A549 (cell line): ENCODE measurements around the gene AMZ1. TPM values are rescaled to one million over a fixed set of nuclear protein-coding genes. Genes with fewer than 3 reads are reported as not detected.

ENCODE experiments used
- ATAC-seq, 2 experiments: fragments of 200-7000 bp in 1 of 2; fragments of >200 bp in 1 of 2; cut with Nextera tagmentation in 1 of 2; cut with Tn5 transposase in 1 of 2; 3 replicates each; pipeline versions ENCODE4 v1.8.0 to v1.9.1; 2018 to 2020; ENCODE audit warnings: mild to moderate bottlenecking in 1 of 2, moderate library complexity in 1 of 2
- CTCF ChIA-PET: fragments of 300-600 bp; sonication (Branson Sonifier 250); formaldehyde crosslinking; extraction: SDS; loops from one replicate; lab custom pipeline; 2021; ENCODE audit warnings: antibody characterized with exemption, inconsistent platforms; lab: Yijun Ruan, JAX
- POLR2A ChIA-PET: fragments of 350-600 bp; formaldehyde crosslinking; extraction: SDS; loops from one replicate; lab custom pipeline; 2021; ENCODE audit warnings: antibody characterized with exemption, inconsistent platforms; lab: Yijun Ruan, JAX
- DNase-seq, 2 experiments: peaks; one replicate each; pipeline versions ENCODE4 v3.0.0 to v3.0.0-alpha.2; 2011 to 2016; ENCODE audit warnings: low read depth in 1 of 2, low spot score in 1 of 2
- FAIRE-seq: peaks from 2 replicates; lab custom pipeline; 2011; peaks lifted over from hg19 to GRCh38; lab: Jason Lieb, UNC
- H3K27ac ChIP-seq, 2 experiments: fragments of >200 bp; sonication (Bioruptor Twin); formaldehyde crosslinking; 3 replicates each; pipeline ENCODE4 v1.5.1; 2016 to 2017
- H3K4me1 ChIP-seq: fragments of >200 bp; sonication (Bioruptor Twin); formaldehyde crosslinking; 3 replicates; pipeline ENCODE4 v1.6.1; 2016
- H3K4me2 ChIP-seq: fragments of >200 bp; sonication (Bioruptor Twin); formaldehyde crosslinking; 3 replicates; pipeline ENCODE4 v1.6.1; 2016
- H3K4me3 ChIP-seq: fragments of >200 bp; sonication (Bioruptor Twin); formaldehyde crosslinking; 3 replicates; pipeline ENCODE4 v1.5.1; 2016
- H3K9me3 ChIP-seq: fragments of >200 bp; sonication (Bioruptor Twin); formaldehyde crosslinking; 3 replicates; pipeline ENCODE4 v1.6.1; 2016
- BHLHE40 ChIP-seq: IDR thresholded peaks from 2 replicates; pipeline ENCODE4 v1.6.1; 2012; ENCODE audit warnings: low read depth, low read length, inconsistent platforms
- CBX2 ChIP-seq: fragments of 200-600 bp; sonication (generic); IDR thresholded peaks from 2 replicates; pipeline ENCODE4 v1.6.1; 2016; ENCODE audit warnings: low read depth, mild to moderate bottlenecking, borderline replicate concordance
- CHD4 ChIP-seq: fragments of 200-600 bp; sonication (generic); IDR thresholded peaks from 2 replicates; pipeline ENCODE4 v1.6.1; 2016; ENCODE audit warnings: antibody characterized with exemption, mild to moderate bottlenecking, borderline replicate concordance
- EHF ChIP-seq: fragments of 250-450 bp; sonication (Bioruptor Pico); IDR thresholded peaks from 2 replicates; pipeline ENCODE4 v1.5.0; 2020; ENCODE audit warnings: mild to moderate bottlenecking
- ESRRA ChIP-seq: fragments of 150-350 bp; IDR thresholded peaks from 2 replicates; pipeline ENCODE4 v1.6.1; 2014; ENCODE audit warnings: mild to moderate bottlenecking, low read length, borderline replicate concordance
- FOXS1 ChIP-seq: fragments of 250-450 bp; sonication (Bioruptor Pico); IDR thresholded peaks from 2 replicates; pipeline ENCODE4 v1.5.0; 2020; ENCODE audit warnings: mild to moderate bottlenecking, moderate library complexity
- HES2 ChIP-seq: fragments of >200 bp; sonication (Bioruptor Twin); formaldehyde crosslinking; IDR thresholded peaks from 2 replicates; pipeline ENCODE4 v1.6.1; 2016
- HEYL ChIP-seq: fragments of 250-450 bp; sonication (Bioruptor Pico); IDR thresholded peaks from 2 replicates; pipeline ENCODE4 v1.8.0; 2021; ENCODE audit warnings: mild to moderate bottlenecking, moderate library complexity
- HMGXB4 ChIP-seq: fragments of 250-450 bp; sonication (Bioruptor Pico); IDR thresholded peaks from 2 replicates; pipeline ENCODE4 v1.5.0; 2021; ENCODE audit warnings: mild to moderate bottlenecking, moderate library complexity, borderline replicate concordance
- HOXA7 ChIP-seq: fragments of 250-450 bp; sonication (Bioruptor Pico); IDR thresholded peaks from 2 replicates; pipeline ENCODE4 v1.5.0; 2020; ENCODE audit warnings: mild to moderate bottlenecking, moderate library complexity
- HOXB13 ChIP-seq: fragments of 250-450 bp; sonication (Bioruptor Pico); IDR thresholded peaks from 2 replicates; pipeline ENCODE4 v1.5.0; 2020; ENCODE audit warnings: low read depth, mild to moderate bottlenecking, moderate library complexity
- HOXB5 ChIP-seq: fragments of 250-450 bp; sonication (Bioruptor Pico); IDR thresholded peaks from 2 replicates; pipeline ENCODE4 v1.5.0; 2020; ENCODE audit warnings: mild to moderate bottlenecking, moderate library complexity
- JUN ChIP-seq, 2 experiments: fragments of >200 bp; sonication (Bioruptor Twin); formaldehyde crosslinking; IDR thresholded peaks; 2 replicates in 1 of 2; 3 replicates in 1 of 2; pipeline ENCODE4 v1.6.1; 2016 to 2017
- JUNB ChIP-seq: fragments of >200 bp; sonication (Bioruptor Twin); formaldehyde crosslinking; IDR thresholded peaks from 2 replicates; pipeline ENCODE4 v1.6.1; 2016
- MAFK ChIP-seq: fragments of 450-650 bp; IDR thresholded peaks from 2 replicates; pipeline ENCODE4 v1.6.1; 2014; ENCODE audit not compliant: partially characterized antibody
- MYC ChIP-seq: IDR thresholded peaks from 2 replicates; pipeline ENCODE4 v1.6.1; 2012; ENCODE audit warnings: mild to moderate bottlenecking, inconsistent platforms, low read length, improper control_type of control experiment, borderline replicate concordance
- NFE2L2 ChIP-seq: fragments of 150-350 bp; conservative IDR thresholded peaks from 2 replicates; pipeline ENCODE4 v1.6.1; 2014; ENCODE audit warnings: low read length
- NPAS2 ChIP-seq: fragments of 250-450 bp; sonication (Bioruptor Pico); IDR thresholded peaks from 2 replicates; pipeline ENCODE4 v1.8.0; 2022; ENCODE audit warnings: mild to moderate bottlenecking, moderate library complexity, borderline replicate concordance
- RARB ChIP-seq: fragments of 250-450 bp; sonication (Bioruptor Pico); IDR thresholded peaks from 2 replicates; pipeline ENCODE4 v1.8.0; 2021; ENCODE audit warnings: mild to moderate bottlenecking, moderate library complexity
- REST ChIP-seq: fragments of 200-600 bp; sonication (generic); IDR thresholded peaks from 2 replicates; pipeline ENCODE4 v1.6.1; 2016; ENCODE audit warnings: antibody characterized with exemption, mild to moderate bottlenecking, moderate library complexity
- RFX5 ChIP-seq: fragments of 450-650 bp; IDR thresholded peaks from 2 replicates; pipeline ENCODE4 v1.7.1; 2014; ENCODE audit warnings: antibody characterized with exemption, mild to moderate bottlenecking, moderate library complexity
- SREBF2 ChIP-seq: fragments of 450-650 bp; IDR thresholded peaks from 2 replicates; pipeline ENCODE4 v1.6.1; 2014; ENCODE audit warnings: mild to moderate bottlenecking, moderate library complexity
- TFCP2L1 ChIP-seq: fragments of 250-450 bp; sonication (Bioruptor Pico); IDR thresholded peaks from 2 replicates; pipeline ENCODE4 v1.5.0; 2021; ENCODE audit warnings: mild to moderate bottlenecking
- TP53 ChIP-seq: fragments of 250-450 bp; sonication (Bioruptor Pico); IDR thresholded peaks from 2 replicates; pipeline ENCODE4 v1.5.0; 2021; ENCODE audit warnings: mild to moderate bottlenecking, moderate library complexity
- ZNF302 ChIP-seq: fragments of 250-450 bp; sonication (Bioruptor Pico); IDR thresholded peaks from 2 replicates; pipeline ENCODE4 v1.9.0; 2021; ENCODE audit warnings: inconsistent platforms, mild to moderate bottlenecking, moderate library complexity
- ZSCAN20 ChIP-seq: fragments of 250-450 bp; sonication (Bioruptor Pico); IDR thresholded peaks from 2 replicates; pipeline ENCODE4 v1.8.0; 2022; ENCODE audit warnings: mild to moderate bottlenecking, moderate library complexity
- WGBS: methylation state at CpG from one replicate; pipeline ENCODE4 v1.1.6; 2017; ENCODE audit errors: missing lambda C conversion rate; 5-methylcytosine and 5-hydroxymethylcytosine counted together
- polyA plus RNA-seq, 4 experiments: library from polyadenylated mRNA; depleted of rRNA in 3 of 4; stranded (reverse); fragments of >200 nt; fragmentation: RNase III in 1 of 4; extraction: RNeasy Plus Mini Kit Qiagen cat#74134 plus additional on column Dnase treatment in 1 of 4; gene quantifications; 2 replicates in 3 of 4; 3 replicates in 1 of 4; pipeline ENCODE4 v1.2.3, GENCODE V29; 2011 to 2017
- TF ChIP-seq, protein P1 (sequence below): IDR thresholded peaks from 2 replicates; pipeline ENCODE4 v1.6.1; 2012
- TF ChIP-seq, protein P2 (sequence below): IDR thresholded peaks from 2 replicates; pipeline ENCODE4 v1.6.1; 2012; ENCODE audit warnings: low read depth, borderline replicate concordance
- TF ChIP-seq, protein P3 (sequence below): fragments of 450-650 bp; IDR thresholded peaks from 2 replicates; pipeline ENCODE4 v1.6.1; 2014; ENCODE audit warnings: antibody characterized with exemption
- TF ChIP-seq, protein P4 (sequence below): IDR thresholded peaks from 2 replicates; pipeline ENCODE4 v1.6.1; 2012
- TF ChIP-seq, protein P5 (sequence below): fragments of 250-450 bp; sonication (Bioruptor Pico); IDR thresholded peaks from 2 replicates; pipeline ENCODE4 v1.5.0; 2020; ENCODE audit warnings: low read depth, mild to moderate bottlenecking, moderate library complexity

AMZ1 gene
- polyA plus RNA-seq, 2 of the 4 experiments (the other 2 are of a cell fraction), result 0.01 TPM; not detected in 1

DNA sequence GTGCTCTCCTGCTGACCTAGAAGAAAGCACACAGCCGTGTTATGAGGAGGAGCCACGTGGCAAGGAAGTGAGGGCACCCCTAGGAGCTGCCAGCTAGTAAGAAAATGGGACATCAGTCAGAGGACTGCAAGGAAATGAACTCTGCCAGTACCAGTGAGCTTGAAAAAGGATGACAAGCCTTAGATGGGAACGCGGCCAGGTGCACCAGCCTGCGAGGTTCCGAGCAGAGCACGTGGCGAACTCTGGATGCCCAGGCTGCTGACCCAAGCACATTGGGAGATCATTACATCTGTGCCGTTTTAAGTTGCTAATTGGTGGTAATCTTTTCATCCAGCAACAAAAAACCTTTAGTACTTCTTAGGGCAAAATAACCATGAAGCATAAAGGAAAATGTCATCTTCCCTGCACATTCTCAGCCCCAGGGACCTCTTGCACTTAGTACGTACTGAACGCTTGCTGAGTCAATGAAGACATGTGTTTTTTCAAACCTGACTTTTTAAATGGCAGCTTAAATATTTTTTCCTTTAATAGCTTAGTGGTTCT lies 69.4 kb downstream of the AMZ1 start:
- ChIA-PET CTCF (interaction anchor here (0.9 to 1.6 kb wide), 9 partner anchors 21 to 109 kb away, joined by 3 to 8 read pairs (median 3); no protein-coding TSS in a partner anchor), POLR2A (interaction anchor here (0.8 to 1.5 kb wide), 7 partner anchors 19 to 544 kb away, joined by 3 to 4 read pairs (median 3); no protein-coding TSS in a partner anchor)
- Histone ChIP-seq H3K4me3 (no peak overlapping the region), H3K9me3 (no peaks in the 10 kb centered on the region), H3K27ac (peak overlapping the region; percentile 92 to 95), H3K4me2 (peak overlapping the region; percentile 93), H3K4me1 (peaks cover 48% of the 10 kb centered on the region)
- FAIRE-seq (no peak), DNase-seq (peak; percentile 17 to 66), ATAC-seq (peak; percentile 50 to 52)
- 2% methylated on average over 11 of the region's 11 CpGs for WGBS
- TF ChIP-seq, protein P1, sequence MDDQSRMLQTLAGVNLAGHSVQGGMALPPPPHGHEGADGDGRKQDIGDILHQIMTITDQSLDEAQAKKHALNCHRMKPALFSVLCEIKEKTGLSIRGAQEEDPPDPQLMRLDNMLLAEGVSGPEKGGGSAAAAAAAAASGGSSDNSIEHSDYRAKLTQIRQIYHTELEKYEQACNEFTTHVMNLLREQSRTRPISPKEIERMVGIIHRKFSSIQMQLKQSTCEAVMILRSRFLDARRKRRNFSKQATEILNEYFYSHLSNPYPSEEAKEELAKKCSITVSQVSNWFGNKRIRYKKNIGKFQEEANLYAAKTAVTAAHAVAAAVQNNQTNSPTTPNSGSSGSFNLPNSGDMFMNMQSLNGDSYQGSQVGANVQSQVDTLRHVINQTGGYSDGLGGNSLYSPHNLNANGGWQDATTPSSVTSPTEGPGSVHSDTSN, result no peak
- TF ChIP-seq BHLHE40, result 0 out of 2 replicates have a peak, but pooled peaks have one; percentile 21
- no peak for TF ChIP-seq HEYL
- TF ChIP-seq JUN (IDR thresholded peaks at IDR 0.05), result no peak
- peak; percentile 62; the same call in 1 of the 2 replicates for TF ChIP-seq HMGXB4 (CRISPR knock-in tag)
- TF ChIP-seq FOXS1 (CRISPR knock-in tag), result peak; percentile 74; the same call in 1 of the 2 replicates
- no peak for TF ChIP-seq CBX2
- no peak for TF ChIP-seq HES2
- TF ChIP-seq EHF, result peak; percentile 79; the same call in 1 of the 2 replicates
- TF ChIP-seq TFCP2L1 (CRISPR knock-in tag), result peak; percentile 79; the same call in 1 of the 2 replicates
- TF ChIP-seq, protein P2, sequence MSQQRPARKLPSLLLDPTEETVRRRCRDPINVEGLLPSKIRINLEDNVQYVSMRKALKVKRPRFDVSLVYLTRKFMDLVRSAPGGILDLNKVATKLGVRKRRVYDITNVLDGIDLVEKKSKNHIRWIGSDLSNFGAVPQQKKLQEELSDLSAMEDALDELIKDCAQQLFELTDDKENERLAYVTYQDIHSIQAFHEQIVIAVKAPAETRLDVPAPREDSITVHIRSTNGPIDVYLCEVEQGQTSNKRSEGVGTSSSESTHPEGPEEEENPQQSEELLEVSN, result peak; percentile 93
- no peak for TF ChIP-seq RARB (CRISPR knock-in tag)
- TF ChIP-seq ZSCAN20, result no peak
- peak; percentile 73 for TF ChIP-seq HOXB5 (CRISPR knock-in tag)
- TF ChIP-seq ESRRA, result no peak
- TF ChIP-seq, protein P3, sequence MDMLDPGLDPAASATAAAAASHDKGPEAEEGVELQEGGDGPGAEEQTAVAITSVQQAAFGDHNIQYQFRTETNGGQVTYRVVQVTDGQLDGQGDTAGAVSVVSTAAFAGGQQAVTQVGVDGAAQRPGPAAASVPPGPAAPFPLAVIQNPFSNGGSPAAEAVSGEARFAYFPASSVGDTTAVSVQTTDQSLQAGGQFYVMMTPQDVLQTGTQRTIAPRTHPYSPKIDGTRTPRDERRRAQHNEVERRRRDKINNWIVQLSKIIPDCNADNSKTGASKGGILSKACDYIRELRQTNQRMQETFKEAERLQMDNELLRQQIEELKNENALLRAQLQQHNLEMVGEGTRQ, result peak; percentile 63
- TF ChIP-seq, protein P4, sequence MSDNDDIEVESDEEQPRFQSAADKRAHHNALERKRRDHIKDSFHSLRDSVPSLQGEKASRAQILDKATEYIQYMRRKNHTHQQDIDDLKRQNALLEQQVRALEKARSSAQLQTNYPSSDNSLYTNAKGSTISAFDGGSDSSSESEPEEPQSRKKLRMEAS, result peak; percentile 99
- no peak for TF ChIP-seq RFX5
- no peak for TF ChIP-seq REST
- TF ChIP-seq CHD4, result no peak
- TF ChIP-seq, protein P5, sequence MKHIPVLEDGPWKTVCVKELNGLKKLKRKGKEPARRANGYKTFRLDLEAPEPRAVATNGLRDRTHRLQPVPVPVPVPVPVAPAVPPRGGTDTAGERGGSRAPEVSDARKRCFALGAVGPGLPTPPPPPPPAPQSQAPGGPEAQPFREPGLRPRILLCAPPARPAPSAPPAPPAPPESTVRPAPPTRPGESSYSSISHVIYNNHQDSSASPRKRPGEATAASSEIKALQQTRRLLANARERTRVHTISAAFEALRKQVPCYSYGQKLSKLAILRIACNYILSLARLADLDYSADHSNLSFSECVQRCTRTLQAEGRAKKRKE (CRISPR knock-in tag), result peak; percentile 76
- no peak for TF ChIP-seq NFE2L2
- TF ChIP-seq TP53 (CRISPR knock-in tag), result peak; percentile 88; the same call in 1 of the 2 replicates
- TF ChIP-seq NPAS2 (CRISPR knock-in tag), result 0 out of 2 replicates have a peak, but pooled peaks have one; percentile 37
- peak; percentile 65 for TF ChIP-seq MAFK
- TF ChIP-seq SREBF2, result no peak
- TF ChIP-seq JUNB, result no peak
- TF ChIP-seq ZNF302 (CRISPR knock-in tag), result peak; percentile 89; the same call in 1 of the 2 replicates
- TF ChIP-seq HOXA7, result 0 out of 2 replicates have a peak, but pooled peaks have one; percentile 21
- peak; percentile 92 for TF ChIP-seq MYC
- peak; percentile 82 for TF ChIP-seq HOXB13 (CRISPR knock-in tag)
